Endothelial cell of umbilical vein (primary cell): ENCODE results near the gene PLD4. TPM values are rescaled to one million over a fixed set of nuclear protein-coding genes. Genes with fewer than 3 reads are reported as not detected.
A peak's percentile ranks its signal among the peaks of the same experiment; 100 is the strongest.

Source experiments
- BruUV-seq: library from RNA; stranded (reverse); fragments of 400-500 nt; replicated peaks from 2 replicates; lab custom pipeline; 2021; lab: Mats Ljungman, UMichigan
- CTCF ChIA-PET: fragments of 300-600, 350-600 bp; sonication (Branson Sonifier 250); formaldehyde crosslinking; loops from one replicate; lab custom pipeline; 2021; ENCODE audit warnings: antibody characterized with exemption, inconsistent platforms; lab: Charles Lee
- POLR2A ChIA-PET: fragments of 300-600, 350-600 bp; sonication (Branson Sonifier 250); formaldehyde crosslinking; loops from one replicate; lab custom pipeline; 2021; ENCODE audit warnings: antibody characterized with exemption, inconsistent platforms; lab: Charles Lee
- DNase-seq: peaks from one replicate; pipeline ENCODE4 v3.0.0-alpha.2; 2011; ENCODE audit warnings: low read depth, low spot score
- FAIRE-seq: peaks from 2 replicates; lab custom pipeline; 2011; peaks lifted over from hg19 to GRCh38; lab: Jason Lieb, UNC
- H2AFZ ChIP-seq: 2 replicates; pipeline ENCODE4 v1.6.0; 2012; ENCODE audit warnings: low read depth, low read length, control low read depth, inconsistent platforms
- H3K27ac ChIP-seq: 2 replicates; pipeline ENCODE4 v1.5.1; 2011; ENCODE audit warnings: low read depth, mild to moderate bottlenecking, control low read depth, low read length, moderate library complexity; ENCODE audit not compliant: insufficient read depth
- H3K27me3 ChIP-seq, 2 experiments: 2 replicates each; pipeline versions ENCODE4 v1.6.0 to v1.6.1; 2011; ENCODE audit warnings: low read length in 2 of 2, mixed read lengths in 1 of 2; ENCODE audit not compliant: control insufficient read depth in 2 of 2, insufficient read depth in 2 of 2
- H3K36me3 ChIP-seq, 2 experiments: 2 replicates in 1 of 2; 3 replicates in 1 of 2; pipeline ENCODE4 v1.5.1; 2011; ENCODE audit warnings: low read length in 2 of 2, mild to moderate bottlenecking in 1 of 2, moderate library complexity in 1 of 2; ENCODE audit not compliant: control insufficient read depth in 2 of 2, insufficient read depth in 2 of 2; ENCODE audit errors: extremely low read depth in 1 of 2
- H3K4me1 ChIP-seq: 3 replicates; pipeline ENCODE4 v1.5.1; 2011; ENCODE audit warnings: mild to moderate bottlenecking, low read length; ENCODE audit not compliant: control insufficient read depth, insufficient read depth; ENCODE audit errors: extremely low read depth
- H3K4me2 ChIP-seq: 2 replicates; pipeline ENCODE4 v1.6.1; 2011; ENCODE audit warnings: low read length, control low read depth, mixed read lengths; ENCODE audit not compliant: insufficient read depth
- H3K4me3 ChIP-seq, 3 experiments: fragments of 200-600 bp in 1 of 3; sonication (generic), shearing (Covaris generic) in 1 of 3; replicated peaks in 1 of 3; 2 replicates each; pipeline ENCODE4 v1.5.1; 2011 to 2016; ENCODE audit warnings: control low read depth in 3 of 3, low read length in 3 of 3, mild to moderate bottlenecking in 2 of 3, inconsistent platforms in 1 of 3, low read depth in 1 of 3, moderate library complexity in 1 of 3; ENCODE audit not compliant: insufficient read depth in 1 of 3
- H3K79me2 ChIP-seq: 2 replicates; pipeline ENCODE4 v1.6.0; 2012; ENCODE audit warnings: low read length, inconsistent platforms; ENCODE audit not compliant: control insufficient read depth, insufficient read depth
- H3K9ac ChIP-seq: replicated peaks from 2 replicates; pipeline ENCODE3; 2011; ENCODE audit warnings: low read length, control low read depth; ENCODE audit not compliant: insufficient read depth; ENCODE audit errors: extremely low read depth
- H3K9me1 ChIP-seq: replicated peaks from 3 replicates; pipeline ENCODE4 v1.6.0; 2011; ENCODE audit warnings: mild to moderate bottlenecking, low read length; ENCODE audit not compliant: control insufficient read depth, insufficient read depth; ENCODE audit errors: extremely low read depth
- H3K9me3 ChIP-seq: replicated peaks from 2 replicates; pipeline ENCODE4 v1.5.1; 2012; ENCODE audit warnings: low read length, inconsistent platforms; ENCODE audit not compliant: control insufficient read depth, insufficient read depth
- H4K20me1 ChIP-seq: replicated peaks from 2 replicates; pipeline ENCODE3; 2011; ENCODE audit warnings: mild to moderate bottlenecking, low read length; ENCODE audit not compliant: control insufficient read depth, insufficient read depth; ENCODE audit errors: extremely low read depth
- EZH2 ChIP-seq: IDR thresholded peaks from 2 replicates; pipeline ENCODE4 v1.6.1; 2012; ENCODE audit warnings: borderline replicate concordance, low read depth, mild to moderate bottlenecking, moderate library complexity, low read length, inconsistent platforms; ENCODE audit not compliant: severe bottlenecking
- FOS ChIP-seq: IDR thresholded peaks from 2 replicates; pipeline ENCODE4 v1.6.1; 2011; ENCODE audit warnings: mild to moderate bottlenecking, low read length, moderate library complexity, borderline replicate concordance; ENCODE audit not compliant: insufficient read depth
- GATA2 ChIP-seq: IDR thresholded peaks from 2 replicates; pipeline ENCODE4 v1.7.0; 2011; ENCODE audit warnings: low read depth, mild to moderate bottlenecking, moderate library complexity, mixed read lengths, low read length; ENCODE audit not compliant: insufficient read length, insufficient read depth
- JUN ChIP-seq: IDR thresholded peaks from 2 replicates; pipeline ENCODE4 v1.6.1; 2011; ENCODE audit warnings: borderline replicate concordance, low read depth; ENCODE audit not compliant: insufficient read length, insufficient read depth
- MYC ChIP-seq: IDR thresholded peaks from one replicate; pipeline ENCODE4 v1.6.1; 2011; ENCODE audit warnings: mild to moderate bottlenecking, low read depth, low read length
- POLR2A ChIP-seq: IDR thresholded peaks from 2 replicates; pipeline ENCODE4 v1.6.1; 2012; ENCODE audit warnings: low read depth, mild to moderate bottlenecking, control low read depth, low read length
- POLR2AphosphoS5 ChIP-seq: IDR thresholded peaks from 2 replicates; pipeline ENCODE4 v1.6.1; 2012; ENCODE audit warnings: low read depth, mild to moderate bottlenecking, control low read depth, low read length, moderate library complexity; ENCODE audit not compliant: insufficient read depth
- dilution Hi-C: fragments of 300-500 bp; cut with MboI; formaldehyde crosslinking; loops from one replicate; pipeline ENCODE4 v1.15.0; 2019; ENCODE audit warnings: low sequenced_read_pairs; ENCODE audit not compliant: extremely low pct_ligation_motif_present
- intact Hi-C: fragments of 100-400 bp; cut with micrococcal nuclease; formaldehyde crosslinking; loops from one replicate; pipeline ENCODE4 v1.10.0; 2022
- polyA plus RNA-seq, 4 experiments: library from polyadenylated mRNA; depleted of rRNA in 3 of 4; stranded (reverse) in 3 of 4; unstranded in 1 of 4; fragments of >200 nt; gene quantifications; 2 replicates each; pipeline versions ENCODE4 v1.2.1 to v1.2.3, GENCODE V29; 2011 to 2012; ENCODE audit warnings: missing spikeins in 1 of 4
- total RNA-seq: library from RNA; stranded (reverse); gene quantifications from 2 replicates; pipeline ENCODE4 v1.2.3, GENCODE V29; 2021
- TF ChIP-seq, protein P1 (sequence below), 2 donors: IDR thresholded peaks; 1 replicate in 1 of 2; 2 replicates in 1 of 2; pipeline ENCODE4 v1.5.1; 2011; ENCODE audit warnings: low read length in 2 of 2, mild to moderate bottlenecking in 2 of 2, moderate library complexity in 2 of 2, control low read depth in 1 of 2, inconsistent platforms in 1 of 2, low read depth in 1 of 2; ENCODE audit not compliant: insufficient read depth in 1 of 2; ENCODE audit errors: extremely low read depth in 1 of 2
- TF ChIP-seq, protein P2 (sequence below): IDR thresholded peaks from 2 replicates; pipeline ENCODE4 v1.6.1; 2011; ENCODE audit not compliant: insufficient read depth, insufficient read length

Gene PLD4
- total and polyA plus RNA-seq, 2 donors (not counting 3 experiments of a cell fraction or from before 2014, with no cell fraction given), result 0.01 to 0.11 TPM

DNA sequence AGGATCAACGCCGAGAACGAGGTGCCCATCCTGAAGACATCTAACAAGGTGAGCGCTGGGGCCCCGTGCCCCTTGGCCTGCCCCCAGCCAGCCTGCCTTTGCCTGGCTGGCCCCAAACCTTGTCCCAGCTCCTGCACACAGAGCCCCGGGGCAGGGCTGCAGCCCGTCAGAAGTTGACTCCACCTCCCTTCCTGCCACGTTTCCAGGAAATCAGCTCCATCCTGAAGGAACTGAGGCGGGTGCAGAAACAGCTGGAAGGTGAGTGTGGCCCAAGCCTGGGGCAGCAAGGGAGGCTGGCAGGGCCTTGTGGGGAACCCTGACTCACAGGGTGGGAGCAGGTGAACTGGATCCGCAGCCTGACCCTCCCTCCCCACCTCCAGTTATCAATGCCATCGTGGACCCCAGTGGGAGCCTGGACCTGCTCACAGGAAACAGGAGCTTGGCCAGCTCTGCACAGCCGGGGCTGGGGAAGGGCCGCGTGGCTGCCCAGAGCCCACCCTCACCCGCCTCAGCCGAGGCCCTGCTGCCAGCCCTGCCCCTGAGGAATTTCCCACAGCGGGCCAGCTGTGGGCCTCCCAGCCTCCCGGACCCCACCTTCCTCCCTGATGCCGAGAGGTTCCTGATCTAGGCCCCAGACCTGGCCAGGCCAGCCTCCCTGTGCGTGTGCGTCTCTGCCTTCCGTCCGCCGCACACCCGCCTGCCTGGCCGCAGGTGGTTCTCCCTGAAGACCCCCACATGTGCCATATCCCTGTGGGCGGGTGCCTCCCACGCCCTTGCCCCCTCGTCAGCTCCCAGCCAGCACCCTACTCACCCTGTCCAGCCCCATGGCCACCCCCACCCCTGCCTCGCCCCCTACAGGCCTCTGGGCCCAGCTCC lies 30.1 kb upstream of the PLD4 start:
- peak; percentile 66 for FAIRE-seq
- POLR2A ChIA-PET, result interaction anchor here (0.6 kb wide), 1 partner anchor 11 kb away, joined by 3 read pairs; no protein-coding TSS in a partner anchor
- H3K27me3 ChIP-seq, result no peaks in the 10 kb centered on the region
- CTCF ChIA-PET, result interaction anchor here (0.7 to 2.9 kb wide), 7 partner anchors 11 to 151 kb away, joined by 3 to 8 read pairs (median 3); no protein-coding TSS in a partner anchor
- H3K27ac ChIP-seq, result no peak overlapping the region
- no peak for TF ChIP-seq POLR2AphosphoS5
- TF ChIP-seq FOS, result no peak
- TF ChIP-seq, protein P1, sequence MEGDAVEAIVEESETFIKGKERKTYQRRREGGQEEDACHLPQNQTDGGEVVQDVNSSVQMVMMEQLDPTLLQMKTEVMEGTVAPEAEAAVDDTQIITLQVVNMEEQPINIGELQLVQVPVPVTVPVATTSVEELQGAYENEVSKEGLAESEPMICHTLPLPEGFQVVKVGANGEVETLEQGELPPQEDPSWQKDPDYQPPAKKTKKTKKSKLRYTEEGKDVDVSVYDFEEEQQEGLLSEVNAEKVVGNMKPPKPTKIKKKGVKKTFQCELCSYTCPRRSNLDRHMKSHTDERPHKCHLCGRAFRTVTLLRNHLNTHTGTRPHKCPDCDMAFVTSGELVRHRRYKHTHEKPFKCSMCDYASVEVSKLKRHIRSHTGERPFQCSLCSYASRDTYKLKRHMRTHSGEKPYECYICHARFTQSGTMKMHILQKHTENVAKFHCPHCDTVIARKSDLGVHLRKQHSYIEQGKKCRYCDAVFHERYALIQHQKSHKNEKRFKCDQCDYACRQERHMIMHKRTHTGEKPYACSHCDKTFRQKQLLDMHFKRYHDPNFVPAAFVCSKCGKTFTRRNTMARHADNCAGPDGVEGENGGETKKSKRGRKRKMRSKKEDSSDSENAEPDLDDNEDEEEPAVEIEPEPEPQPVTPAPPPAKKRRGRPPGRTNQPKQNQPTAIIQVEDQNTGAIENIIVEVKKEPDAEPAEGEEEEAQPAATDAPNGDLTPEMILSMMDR (IDR thresholded peaks at IDR 0.05; ENCODE audit: extremely low read depth in 1 of 2, insufficient read depth in 1 of 2, low read depth in 1 of 2, low read length in 2 of 2), result no peak
- TF ChIP-seq POLR2A, result no peak
- TF ChIP-seq EZH2, result no peak
- no peak for TF ChIP-seq GATA2
- no peak for TF ChIP-seq MYC
- TF ChIP-seq JUN, result no peak
- TF ChIP-seq, protein P2, sequence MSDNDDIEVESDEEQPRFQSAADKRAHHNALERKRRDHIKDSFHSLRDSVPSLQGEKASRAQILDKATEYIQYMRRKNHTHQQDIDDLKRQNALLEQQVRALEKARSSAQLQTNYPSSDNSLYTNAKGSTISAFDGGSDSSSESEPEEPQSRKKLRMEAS, result no peak
- H3K4me1 ChIP-seq, result peaks cover 16% of the 10 kb centered on the region
- BruUV-seq, result no TSS peak
- no peaks in the 10 kb centered on the region for H3K9me3 ChIP-seq
- no peaks in the 10 kb centered on the region for H3K79me2 ChIP-seq
- no peaks in the 10 kb centered on the region for H3K9me1 ChIP-seq
- H2AFZ ChIP-seq, result peak overlapping the region; percentile 12
- no peaks in the 10 kb centered on the region for H4K20me1 ChIP-seq
- H3K9ac ChIP-seq, result no peak overlapping the region
- DNase-seq, result peak; percentile 15
- intact Hi-C loops, result no loop called here
- no peak overlapping the region for H3K4me3 ChIP-seq
- H3K4me2 ChIP-seq, result no peak overlapping the region
- no peaks in the 10 kb centered on the region for H3K36me3 ChIP-seq
- dilution Hi-C loops, result no loop called here
